ENCODE data around the gene FSD1L.

GRCh38 chr9:105531530-105531929 lies 83.7 kb downstream of the FSD1L start:
- TF ChIP-seq, protein P1, sequence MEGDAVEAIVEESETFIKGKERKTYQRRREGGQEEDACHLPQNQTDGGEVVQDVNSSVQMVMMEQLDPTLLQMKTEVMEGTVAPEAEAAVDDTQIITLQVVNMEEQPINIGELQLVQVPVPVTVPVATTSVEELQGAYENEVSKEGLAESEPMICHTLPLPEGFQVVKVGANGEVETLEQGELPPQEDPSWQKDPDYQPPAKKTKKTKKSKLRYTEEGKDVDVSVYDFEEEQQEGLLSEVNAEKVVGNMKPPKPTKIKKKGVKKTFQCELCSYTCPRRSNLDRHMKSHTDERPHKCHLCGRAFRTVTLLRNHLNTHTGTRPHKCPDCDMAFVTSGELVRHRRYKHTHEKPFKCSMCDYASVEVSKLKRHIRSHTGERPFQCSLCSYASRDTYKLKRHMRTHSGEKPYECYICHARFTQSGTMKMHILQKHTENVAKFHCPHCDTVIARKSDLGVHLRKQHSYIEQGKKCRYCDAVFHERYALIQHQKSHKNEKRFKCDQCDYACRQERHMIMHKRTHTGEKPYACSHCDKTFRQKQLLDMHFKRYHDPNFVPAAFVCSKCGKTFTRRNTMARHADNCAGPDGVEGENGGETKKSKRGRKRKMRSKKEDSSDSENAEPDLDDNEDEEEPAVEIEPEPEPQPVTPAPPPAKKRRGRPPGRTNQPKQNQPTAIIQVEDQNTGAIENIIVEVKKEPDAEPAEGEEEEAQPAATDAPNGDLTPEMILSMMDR (IDR thresholded peaks at IDR 0.05) = no peak
- TF ChIP-seq POLR2A (IDR thresholded peaks at IDR 0.05) = no peak
